Esophagus squamous epithelium (tissue), 5 donors: ENCODE data around the gene ADPRHL1. TPM values are rescaled to one million over a fixed set of nuclear protein-coding genes. Genes with fewer than 3 reads are reported as not detected.
"Not testable (repeated sequence)": the region's sequence is repeated elsewhere in the genome, so short reads cannot be mapped to it uniquely, and the experiment has no call there.

ENCODE experiments used
- DNase-seq: peaks from one replicate; lab custom pipeline; 2025; lab: John Stamatoyannopoulos, UW
- H3K27ac ChIP-seq, 4 donors: fragments of 200-600 bp; sonication (generic); one replicate each; pipeline ENCODE4 v1.5.1; 2016 to 2019; ENCODE audit warnings: mild to moderate bottlenecking in 1 of 4
- H3K27me3 ChIP-seq, 4 donors: fragments of 200-600 bp; sonication (generic); 1 replicate in 3 of 4; 2 replicates in 1 of 4; pipeline versions ENCODE4 v1.5.1 to v1.6.0; 2017 to 2021; ENCODE audit warnings: antibody characterized with exemption in 1 of 4
- H3K36me3 ChIP-seq, 3 donors: fragments of 200-600 bp; sonication (generic); one replicate each; pipeline ENCODE4 v1.5.1; 2016 to 2019
- H3K4me1 ChIP-seq, 3 donors: fragments of 200-600 bp; sonication (generic); one replicate each; pipeline ENCODE4 v1.5.1; 2017 to 2019
- H3K4me3 ChIP-seq, 4 donors: fragments of 200-600 bp; sonication (generic); 1 replicate in 3 of 4; 2 replicates in 1 of 4; pipeline ENCODE4 v1.5.1; 2016 to 2019; ENCODE audit warnings: mild to moderate bottlenecking in 2 of 4, moderate library complexity in 1 of 4
- H3K9me3 ChIP-seq, 3 donors: fragments of 200-600 bp; sonication (generic); one replicate each; pipeline ENCODE4 v1.5.1; 2016 to 2019
- CTCF ChIP-seq, 6 experiments: fragments of 450-650 bp in 4 of 6; fragments of 200-600 bp in 2 of 6; sonication (generic) in 2 of 6; IDR thresholded peaks; one replicate each; pipeline ENCODE4 v1.5.1; 2016 to 2019; ENCODE audit warnings: antibody characterized with exemption in 6 of 6, mild to moderate bottlenecking in 4 of 6, moderate library complexity in 4 of 6
- POLR2A ChIP-seq, 4 donors: fragments of 450-650 bp; IDR thresholded peaks; one replicate each; pipeline ENCODE4 v1.6.1; 2017; ENCODE audit warnings: antibody characterized with exemption in 4 of 4, mild to moderate bottlenecking in 4 of 4, moderate library complexity in 3 of 4
- WGBS, 2 donors: methylation state at CpG; one replicate each; pipeline ENCODE4 v1.1.5; 2018; 5-methylcytosine and 5-hydroxymethylcytosine counted together
- intact Hi-C: fragments of 100-400 bp; cut with DNase I; formaldehyde crosslinking; loops from one replicate; pipeline ENCODE4 v1.15.0; 2022
- total RNA-seq, 4 donors: library from RNA; depleted of rRNA; stranded (reverse); fragments of >200 nt; gene quantifications; one replicate each; pipeline ENCODE4 v1.1.0, GENCODE V29; 2016
- donor health status: DM: yes; HTN: yes; CAD: no.

ADPRHL1 gene
- total RNA-seq, 4 donors from 2014 or later: 0.31 to 3.5 (median 2.2) TPM

GRCh38 chr13:113371061-113371460 is 82.2 kb downstream of the ADPRHL1 start:
- H3K4me3 ChIP-seq: no peak overlapping the region
- H3K9me3 ChIP-seq: no peaks in the 10 kb centered on the region
- H3K27ac ChIP-seq: no peak overlapping the region
- no peak for DNase-seq
- peaks cover 0 to 11% (median 0%) of the 10 kb centered on the region in 4 donors for H3K27me3 ChIP-seq
- TF ChIP-seq CTCF (IDR thresholded peaks at IDR 0.05): no peak
- TF ChIP-seq POLR2A (IDR thresholded peaks at IDR 0.05): no peak
- no peaks in the 10 kb centered on the region for H3K36me3 ChIP-seq
- intact Hi-C loops: no loop called here
- 68 to 77% methylated on average over 7 to 8 of the region's 13 CpGs for WGBS, 2 donors
- no peaks in the 10 kb centered on the region for H3K4me1 ChIP-seq

GRCh38 chr13:113369881-113370280 is 83.4 kb downstream of the ADPRHL1 start:
- DNase-seq: no peak
- H3K27ac ChIP-seq: no peak overlapping the region
- TF ChIP-seq POLR2A (IDR thresholded peaks at IDR 0.05): no peak
- no peak for TF ChIP-seq CTCF (IDR thresholded peaks at IDR 0.05)
- peaks cover 0 to 21% (median 0%) of the 10 kb centered on the region in 4 donors for H3K27me3 ChIP-seq
- 88 to 96% methylated on average over 4 of the region's 10 CpGs for WGBS, 2 donors
- no peaks in the 10 kb centered on the region for H3K9me3 ChIP-seq
- intact Hi-C loops: no loop called here
- no peaks in the 10 kb centered on the region for H3K36me3 ChIP-seq
- peaks cover 0 to 6% (median 0%) of the 10 kb centered on the region in 3 donors for H3K4me1 ChIP-seq
- no peak overlapping the region for H3K4me3 ChIP-seq

GRCh38 chr13:113369189-113369588 is 84.1 kb downstream of the ADPRHL1 start:
- H3K4me1 ChIP-seq: peaks cover 0 to 11% (median 0%) of the 10 kb centered on the region in 3 donors
- no peak for DNase-seq
- WGBS, 2 donors: 80 to 91% methylated on average over 3 to 13 of the region's 29 CpGs

GRCh38 chr13:113368353-113368752 is 84.9 kb downstream of the ADPRHL1 start:
- Histone ChIP-seq H3K27me3 (peaks cover 0 to 22% (median 0%) of the 10 kb centered on the region in 4 donors), H3K4me1 (peaks cover 0 to 17% (median 0%) of the 10 kb centered on the region in 3 donors)
- H3K9me3 ChIP-seq, H3K4me3 ChIP-seq, intact Hi-C loops, H3K36me3 ChIP-seq, DNase-seq, H3K27ac ChIP-seq: not testable (repeated sequence)
- 90 to 91% methylated on average over 6 of the region's 6 CpGs for WGBS, 2 donors

More at GRCh38 chr13:113369189-113369588, 84.1 kb downstream of the ADPRHL1 start:
- Histone ChIP-seq H3K36me3 (no peaks in the 10 kb centered on the region), H3K27ac (no peak overlapping the region), H3K4me3 (no peak overlapping the region), H3K27me3 (peaks cover 0 to 21% (median 0%) of the 10 kb centered on the region in 4 donors), H3K9me3 (no peaks in the 10 kb centered on the region)
- intact Hi-C loops: no loop called here
- TF ChIP-seq CTCF (IDR thresholded peaks at IDR 0.05): no peak
- no peak for TF ChIP-seq POLR2A (IDR thresholded peaks at IDR 0.05)

GRCh38 chr13:113367771-113368170 is 85.5 kb downstream of the ADPRHL1 start:
- no peaks in the 10 kb centered on the region for H3K9me3 ChIP-seq
- no peaks in the 10 kb centered on the region for H3K36me3 ChIP-seq
- H3K4me3 ChIP-seq: no peak overlapping the region
- intact Hi-C loops: no loop called here
- no peak for DNase-seq
- TF ChIP-seq CTCF (IDR thresholded peaks at IDR 0.05) (no peak), POLR2A (IDR thresholded peaks at IDR 0.05) (no peak)
- peaks cover 0 to 28% (median 0%) of the 10 kb centered on the region in 4 donors for H3K27me3 ChIP-seq
- 45 to 60% methylated on average over 5 to 6 of the region's 6 CpGs for WGBS, 2 donors
- no peak overlapping the region for H3K27ac ChIP-seq
- H3K4me1 ChIP-seq: peaks cover 0 to 23% (median 3%) of the 10 kb centered on the region in 3 donors
